T-helper 2 cell treated with Interferon-gamma antibody and Interleukin-4, amounts not matched to agents 100 ng/mL and 5 ng/mL, for 36 hours (primary cell): ENCODE results near the gene SKOR2. TPM values are rescaled to one million over a fixed set of nuclear protein-coding genes. Genes with fewer than 3 reads are reported as not detected.

Source experiments
- total RNA-seq: library from RNA; stranded (reverse); gene quantifications from 2 replicates; pipeline ENCODE4 v1.2.3, GENCODE V29; 2022

Gene SKOR2
- total RNA-seq, 1 donor from 2014 or later: not detected

Other genes starting within 250 kb of the SKOR2 start
- not detected in 2 replicates for gene ELOA2, start 216.0 kb downstream of the SKOR2 start, total RNA-seq
- gene HDHD2, start 101.2 kb downstream of the SKOR2 start, total RNA-seq: 40.3 and 41.0 TPM in 2 replicates
- gene IER3IP1, start 75.3 kb downstream of the SKOR2 start, total RNA-seq: 11.7 and 13.2 TPM in 2 replicates